Mesenteric fat pad (tissue), 1 donor: ENCODE data around the gene SRA1. TPM values are rescaled to one million over a fixed set of nuclear protein-coding genes. Genes with fewer than 3 reads are reported as not detected.
"Not testable (repeated sequence)": the region's sequence is repeated elsewhere in the genome, so short reads cannot be mapped to it uniquely, and the experiment has no call there.

Experiments used
- DNase-seq: peaks from one replicate; pipeline ENCODE4 v3.0.0-alpha.2; 2020; ENCODE audit warnings: low spot score
- long read RNA-seq: library from polyadenylated mRNA; unstranded; transcript quantifications from one replicate; pipeline ENCODE4 v2.0.0, GENCODE V29; 2020
- total RNA-seq: library from RNA; stranded (reverse); fragmentation: NEBNext Ultra II Directional; extraction: Animal tissue kit (Norgen Biotek cat#: 25700); gene quantifications from one replicate; pipeline ENCODE4 v1.2.1, GENCODE V29; 2021
- donor health status: DM: yes; HTN: yes; CAD: no.

The SRA1 gene
- total RNA-seq = 34.4 TPM
- long read RNA-seq, transcript SRA1-205 (4 exons, 1,466 nt) = minor isoform, 26 of 101 reads
- long read RNA-seq, transcript SRA1-201 (5 exons, 2,107 nt) = major isoform, 64 of 101 reads
- long read RNA-seq, partial matches to known transcripts = 1 of 101 reads
- long read RNA-seq, other reads (novel, unspliced or antisense) = 9 of 101 reads

GRCh38 chr5:140557136-140557805 is at the start of gene SRA1:
TSS of gene SRA1 (minus strand) at chr5:140557473. CDS start at chr5:140557452, 21 bp downstream.
- peak; percentile 99 for DNase-seq

DNA sequence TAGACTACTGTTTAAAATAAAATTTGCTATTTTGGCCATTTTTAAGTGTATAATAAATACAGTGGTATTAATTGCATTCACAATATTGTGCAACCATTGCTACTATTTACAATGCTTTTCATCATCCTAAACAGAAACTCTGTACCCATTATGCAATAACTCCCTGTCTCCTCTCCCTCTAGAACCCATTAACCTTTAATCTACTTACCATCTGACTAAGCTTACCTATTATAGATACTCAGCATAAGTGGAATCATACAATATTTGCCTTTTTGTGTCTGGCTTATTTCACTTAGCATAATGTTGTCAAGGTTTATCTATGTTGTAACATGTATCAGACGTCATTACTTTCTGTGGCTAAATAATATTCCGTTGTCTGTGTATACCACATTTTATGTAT is 49.8 kb upstream of the SRA1 start:
- DNase-seq = no peak

- DNase-seq = no peak
These were observed 48.6 kb upstream of the SRA1 start for GRCh38 chr5:140605879-140606278.

DNA sequence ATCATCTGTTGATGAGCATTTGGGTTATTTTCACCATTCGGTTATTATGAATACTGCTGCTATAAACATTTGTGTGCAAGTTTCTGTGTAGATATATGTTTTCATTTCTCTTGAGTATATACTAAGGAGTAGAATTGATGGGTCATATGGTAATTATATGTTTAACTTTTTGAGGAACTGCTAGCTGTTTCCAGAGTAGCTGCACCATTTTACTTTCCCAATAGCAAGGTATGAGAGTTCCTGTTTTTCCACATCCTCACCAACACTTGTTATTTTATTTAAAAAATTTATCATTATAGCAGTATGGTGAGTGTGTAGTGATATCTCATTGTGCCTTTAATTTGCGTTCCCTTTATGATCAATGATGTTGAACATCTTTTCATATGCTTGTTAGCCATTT is 46.5 kb upstream of the SRA1 start:
- DNase-seq = no peak

GRCh38 chr5:140603446-140603698 is 46.1 kb upstream of the SRA1 start:
- DNase-seq = not testable (repeated sequence)

- no peak for DNase-seq
These were observed 44.9 kb upstream of the SRA1 start for GRCh38 chr5:140602147-140602546.

DNA sequence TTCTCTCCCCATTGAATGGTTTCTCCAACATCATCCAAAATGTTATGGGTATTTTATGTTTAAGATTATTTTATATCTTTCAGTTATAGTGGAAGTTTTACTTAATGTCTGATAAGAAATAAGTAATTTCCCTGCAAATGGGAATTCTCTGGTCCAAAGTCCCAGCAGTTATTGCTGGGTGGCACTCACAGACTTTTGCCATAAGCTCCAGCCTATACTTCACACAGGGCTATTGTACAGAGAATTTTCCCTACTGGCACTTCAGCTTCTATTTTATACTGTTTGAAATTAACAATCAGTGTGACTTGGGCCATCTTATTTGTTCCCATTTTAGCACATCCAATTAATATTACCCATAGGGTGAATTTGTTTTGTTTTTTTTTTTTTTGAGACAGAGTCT is 42.8 kb upstream of the SRA1 start:
- DNase-seq = no peak

DNA sequence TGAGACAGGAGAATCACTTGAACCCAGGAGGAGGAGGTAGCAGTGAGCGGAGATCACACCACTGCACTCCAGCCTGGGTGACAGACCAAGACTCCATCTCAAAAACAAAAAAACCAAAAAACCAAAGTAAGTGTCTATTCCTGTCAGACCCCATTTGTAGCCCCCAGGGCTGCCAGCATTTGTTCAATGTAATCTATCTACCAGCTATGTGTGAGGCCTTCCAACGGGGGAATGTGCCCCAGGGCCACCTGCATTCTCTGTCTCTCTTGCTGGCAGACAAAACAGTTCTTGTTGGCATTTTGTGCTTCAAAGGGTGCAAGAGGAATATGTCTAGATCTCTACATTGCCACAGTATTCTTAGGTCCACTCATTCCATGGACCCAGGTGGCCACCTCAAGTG is 41.6 kb upstream of the SRA1 start:
- DNase-seq = no peak

GRCh38 chr5:140596321-140596741 is 39.1 kb upstream of the SRA1 start:
- no peak for DNase-seq

DNA sequence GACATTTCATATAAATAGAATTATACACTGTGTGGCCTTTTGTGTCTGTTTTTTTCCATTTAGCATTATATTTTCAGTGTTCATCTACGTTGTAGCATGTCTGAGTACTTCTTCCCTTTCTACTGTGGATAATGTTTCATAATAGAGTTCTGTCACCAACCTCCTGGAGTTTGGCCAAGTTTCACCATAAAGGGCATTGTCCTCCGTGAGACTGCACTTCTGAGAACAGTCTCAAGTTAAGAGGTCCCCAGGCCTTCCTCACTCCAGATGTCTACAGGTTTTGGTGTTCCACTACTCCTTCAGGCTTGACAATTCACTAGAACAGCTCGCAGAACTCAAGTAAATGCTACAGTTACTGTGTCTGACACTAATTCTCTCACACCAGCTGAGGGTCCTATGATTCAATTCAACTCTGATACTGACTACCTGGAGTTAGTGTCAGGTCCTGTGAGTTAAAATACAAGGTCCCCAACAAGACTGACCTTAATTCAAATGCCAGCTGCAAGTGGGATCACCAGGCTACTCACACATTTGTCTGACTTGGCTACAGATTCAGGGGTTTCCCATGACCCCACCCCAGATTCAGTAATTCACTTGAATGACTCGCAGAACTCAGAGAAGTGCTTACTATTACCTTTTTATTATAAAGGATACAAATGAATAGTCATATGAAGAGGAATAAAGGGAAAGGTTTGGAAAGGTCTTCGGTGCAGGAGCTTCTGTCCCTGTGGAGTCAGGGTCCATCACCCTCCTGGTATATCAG is 38.4 kb upstream of the SRA1 start:
- DNase-seq = no peak

- DNase-seq = no peak
These were observed 36.9 kb upstream of the SRA1 start for GRCh38 chr5:140594169-140594568.

DNA sequence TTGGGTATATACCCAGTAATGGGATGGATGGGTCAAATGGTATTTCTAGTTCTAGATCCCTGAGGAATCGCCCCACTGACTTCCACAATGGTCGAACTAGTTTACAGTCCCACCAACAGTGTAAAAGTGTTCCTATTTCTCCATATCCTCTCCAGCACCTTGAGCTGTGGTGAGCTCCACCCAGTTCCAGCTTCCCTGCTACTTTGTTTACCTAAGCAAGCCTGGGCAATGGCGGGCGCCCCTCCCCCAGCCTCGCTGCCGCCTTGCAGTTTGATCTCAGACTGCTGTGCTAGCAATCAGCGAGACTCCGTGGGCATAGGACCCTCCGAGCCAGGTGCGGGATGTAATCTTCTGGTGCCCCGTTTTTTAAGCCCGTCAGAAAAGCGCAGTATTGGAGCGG is 35.8 kb upstream of the SRA1 start:
- not testable (repeated sequence) for DNase-seq

DNA sequence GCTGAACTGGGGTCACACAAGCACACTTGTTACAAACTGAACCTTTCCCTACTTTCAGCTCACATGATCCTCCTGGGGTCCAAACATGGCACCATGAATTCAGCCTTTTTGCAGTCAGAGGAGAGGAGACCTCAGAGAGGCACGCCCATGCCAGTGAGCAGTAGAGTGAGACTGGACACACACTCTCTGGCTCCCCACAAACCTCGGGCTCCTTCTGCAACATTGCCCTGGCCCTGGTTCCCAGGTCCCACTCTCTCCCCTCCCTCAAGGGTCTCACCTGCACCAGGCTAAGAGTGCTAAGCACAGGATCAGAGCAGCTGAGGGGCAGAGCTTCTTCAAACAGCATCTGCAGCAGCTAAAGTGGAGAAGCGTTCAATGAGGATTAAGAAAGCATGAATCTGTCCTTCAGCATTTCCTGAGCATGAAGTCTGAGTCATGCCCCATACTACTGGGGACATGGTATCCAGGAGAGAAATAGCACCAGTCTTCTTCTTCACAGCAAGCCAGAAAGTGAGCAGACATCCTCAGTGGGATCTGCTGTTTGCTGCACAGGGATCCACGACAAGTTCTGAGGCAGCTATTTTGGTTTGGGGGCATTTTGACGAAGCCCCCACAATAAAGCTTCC is 34.6 kb upstream of the SRA1 start:
- no peak for DNase-seq

- no peak for DNase-seq
These were observed 33.6 kb upstream of the SRA1 start for GRCh38 chr5:140590861-140591260.

- DNase-seq = no peak
These were observed 31.2 kb upstream of the SRA1 start for GRCh38 chr5:140588311-140589070.

GRCh38 chr5:140587495-140587894 is 30.2 kb upstream of the SRA1 start:
- no peak for DNase-seq

- DNase-seq = not testable (repeated sequence)
These were observed 22.0 kb upstream of the SRA1 start for GRCh38 chr5:140579188-140579747.

- DNase-seq = no peak
These were observed 19.5 kb upstream of the SRA1 start for GRCh38 chr5:140576776-140577201.

GRCh38 chr5:140575309-140575708 is 18.0 kb upstream of the SRA1 start:
- DNase-seq = no peak

DNA sequence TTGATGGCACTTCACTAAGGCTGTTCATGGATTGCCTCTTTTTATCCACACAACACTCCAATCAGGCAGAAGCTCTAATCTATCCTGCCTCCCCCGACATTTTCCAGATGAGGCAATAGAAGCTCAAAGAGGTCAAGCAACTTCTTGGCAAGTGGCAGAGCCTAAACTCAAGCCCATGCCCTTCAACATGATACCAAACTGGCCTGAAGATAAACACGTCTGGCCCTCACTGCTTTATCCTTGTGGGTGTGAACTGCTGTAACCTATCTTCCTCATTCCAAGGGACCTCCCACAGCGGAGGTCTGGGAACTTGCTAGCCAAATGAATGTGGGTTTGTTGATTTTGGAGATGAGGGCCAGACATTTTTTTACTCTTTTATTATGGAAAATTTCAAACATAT is 16.9 kb upstream of the SRA1 start:
- no peak for DNase-seq

GRCh38 chr5:140573683-140574082 is 16.4 kb upstream of the SRA1 start:
- DNase-seq = no peak
